Measurements from ENCODE around the gene GGCT. TPM values are rescaled to one million over a fixed set of nuclear protein-coding genes. Genes with fewer than 3 reads are reported as not detected.

GGCT gene
- total and polyA plus RNA-seq, 2 donors (not counting 3 experiments of a cell fraction or from before 2014, with no cell fraction given): 21.1 to 44.3 TPM

- Histone ChIP-seq H3K4me2 (ENCODE audit: insufficient read depth, low read length) (no peak overlapping the region), H3K79me2 (ENCODE audit: control insufficient read depth, insufficient read depth, low read length) (no peaks in the 10 kb centered on the region), H3K9me3 (replicated peaks; ENCODE audit: control insufficient read depth, insufficient read depth, low read length) (no peaks in the 10 kb centered on the region), H3K9ac (replicated peaks; ENCODE audit: extremely low read depth, insufficient read depth, low read length) (no peak overlapping the region), H4K20me1 (replicated peaks; ENCODE audit: control insufficient read depth, extremely low read depth, insufficient read depth, low read length) (no peaks in the 10 kb centered on the region), H3K36me3 (ENCODE audit: control insufficient read depth in 2 of 2, extremely low read depth in 1 of 2, insufficient read depth in 2 of 2, low read length in 2 of 2) (no peaks in the 10 kb centered on the region), H3K4me3 (replicated peaks in 1 of 3; ENCODE audit: insufficient read depth in 1 of 3, low read depth in 1 of 3, low read length in 3 of 3) (no peak overlapping the region), H3K27ac (ENCODE audit: insufficient read depth, low read depth, low read length) (no peak overlapping the region), H3K4me1 (ENCODE audit: control insufficient read depth, extremely low read depth, insufficient read depth, low read length) (no peaks in the 10 kb centered on the region), H3K9me1 (replicated peaks; ENCODE audit: control insufficient read depth, extremely low read depth, insufficient read depth, low read length) (no peaks in the 10 kb centered on the region), H2AFZ (ENCODE audit: low read depth, low read length) (no peak overlapping the region), H3K27me3 (ENCODE audit: control insufficient read depth in 2 of 2, insufficient read depth in 2 of 2, low read length in 2 of 2) (no peaks in the 10 kb centered on the region)
- FAIRE-seq (no peak), DNase-seq (ENCODE audit: low read depth, low spot score) (no peak)
- intact Hi-C loops (cut with micrococcal nuclease) (no loop called here), dilution Hi-C loops (cut with MboI; ENCODE audit: extremely low pct_ligation_motif_present, low sequenced_read_pairs) (no loop called here)
- POLR2A ChIA-PET: no interaction called here
- TF ChIP-seq POLR2A (IDR thresholded peaks at IDR 0.05; ENCODE audit: low read depth, low read length) (no peak), POLR2AphosphoS5 (IDR thresholded peaks at IDR 0.05; ENCODE audit: insufficient read depth, low read depth, low read length) (no peak), JUN (IDR thresholded peaks at IDR 0.05; ENCODE audit: borderline replicate concordance, insufficient read depth, insufficient read length, low read depth) (no peak), EZH2 (IDR thresholded peaks at IDR 0.05; ENCODE audit: borderline replicate concordance, low read depth, low read length, severe bottlenecking) (no peak), FOS (IDR thresholded peaks at IDR 0.05; ENCODE audit: borderline replicate concordance, insufficient read depth, low read length) (no peak), MAX (IDR thresholded peaks at IDR 0.05; ENCODE audit: insufficient read depth, insufficient read length) (no peak), GATA2 (IDR thresholded peaks at IDR 0.05; ENCODE audit: insufficient read depth, insufficient read length, low read depth, low read length) (no peak), MYC (IDR thresholded peaks at IDR 0.05; ENCODE audit: low read depth, low read length) (no peak)
- TF ChIP-seq, protein P1, sequence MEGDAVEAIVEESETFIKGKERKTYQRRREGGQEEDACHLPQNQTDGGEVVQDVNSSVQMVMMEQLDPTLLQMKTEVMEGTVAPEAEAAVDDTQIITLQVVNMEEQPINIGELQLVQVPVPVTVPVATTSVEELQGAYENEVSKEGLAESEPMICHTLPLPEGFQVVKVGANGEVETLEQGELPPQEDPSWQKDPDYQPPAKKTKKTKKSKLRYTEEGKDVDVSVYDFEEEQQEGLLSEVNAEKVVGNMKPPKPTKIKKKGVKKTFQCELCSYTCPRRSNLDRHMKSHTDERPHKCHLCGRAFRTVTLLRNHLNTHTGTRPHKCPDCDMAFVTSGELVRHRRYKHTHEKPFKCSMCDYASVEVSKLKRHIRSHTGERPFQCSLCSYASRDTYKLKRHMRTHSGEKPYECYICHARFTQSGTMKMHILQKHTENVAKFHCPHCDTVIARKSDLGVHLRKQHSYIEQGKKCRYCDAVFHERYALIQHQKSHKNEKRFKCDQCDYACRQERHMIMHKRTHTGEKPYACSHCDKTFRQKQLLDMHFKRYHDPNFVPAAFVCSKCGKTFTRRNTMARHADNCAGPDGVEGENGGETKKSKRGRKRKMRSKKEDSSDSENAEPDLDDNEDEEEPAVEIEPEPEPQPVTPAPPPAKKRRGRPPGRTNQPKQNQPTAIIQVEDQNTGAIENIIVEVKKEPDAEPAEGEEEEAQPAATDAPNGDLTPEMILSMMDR (IDR thresholded peaks at IDR 0.05; ENCODE audit: extremely low read depth in 1 of 2, insufficient read depth in 1 of 2, low read depth in 1 of 2, low read length in 2 of 2): no peak
- BruUV-seq (replicated peaks): no TSS peak
- CTCF ChIA-PET: interaction anchor here (1.0 to 4.9 kb wide), 8 partner anchors 11 to 229 kb away, joined by 3 to 116 read pairs (median 4); no protein-coding TSS in a partner anchor
Observed at GRCh38 chr7:30511494-30511893, 6.9 kb upstream of the GGCT start.
